ENCODE measurements around the gene CADPS2. TPM values are rescaled to one million over a fixed set of nuclear protein-coding genes. Genes with fewer than 3 reads are reported as not detected.

The CADPS2 gene
- total RNA-seq, 1 experiment from 2014 or later = 12.2 TPM

DNA sequence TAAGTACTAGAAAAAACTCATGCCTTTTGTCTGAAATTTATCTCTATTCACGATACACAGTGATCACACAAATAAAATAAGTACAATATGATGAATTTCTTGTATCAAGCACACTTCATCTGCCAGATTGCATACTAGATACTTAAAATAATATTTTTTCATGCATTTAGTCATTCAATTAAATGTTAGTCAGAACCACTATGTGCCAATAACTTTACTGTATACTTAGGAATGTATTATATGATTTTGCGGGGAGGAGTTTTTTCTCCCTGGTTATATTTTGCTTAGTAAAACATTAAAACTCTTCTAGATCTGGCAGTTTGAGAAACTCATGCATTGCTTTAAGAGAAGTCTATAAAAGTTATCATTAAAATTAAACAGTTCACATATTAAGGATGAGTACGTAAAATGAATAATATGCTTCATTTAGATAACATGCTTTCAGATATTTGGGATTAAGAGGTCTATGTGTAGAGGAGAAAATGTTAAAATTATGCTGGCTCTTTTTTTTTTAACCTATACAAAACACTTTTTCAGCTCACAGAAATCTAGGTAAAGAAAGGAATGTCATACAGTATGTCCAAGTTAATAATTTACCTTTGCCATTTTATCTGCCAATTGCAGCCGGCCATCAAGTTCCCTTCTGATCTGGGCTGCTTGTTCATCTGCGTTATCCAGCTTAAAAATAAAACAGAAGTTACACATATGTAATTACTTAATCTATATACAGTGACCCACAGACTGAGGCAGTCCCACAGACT lies 257.4 kb downstream of the CADPS2 start:
- no peaks in the 10 kb centered on the region for H3K36me3 Mint-ChIP-seq
- no peak overlapping the region for H3K27ac Mint-ChIP-seq
- ATAC-seq (no peak), DNase-seq (ENCODE audit: low spot score) (no peak)
- no peaks in the 10 kb centered on the region for H3K27me3 Mint-ChIP-seq (ENCODE audit: low read depth)
- no peak overlapping the region for H3K4me3 Mint-ChIP-seq
- ChIA-PET CTCF (interaction anchor here (0.6 kb wide), 1 partner anchor 10 kb away, joined by 5 read pairs; no protein-coding TSS in a partner anchor), POLR2A (no interaction called here)
- H3K9me3 Mint-ChIP-seq = no peaks in the 10 kb centered on the region
- TF ChIP-seq, protein P1, sequence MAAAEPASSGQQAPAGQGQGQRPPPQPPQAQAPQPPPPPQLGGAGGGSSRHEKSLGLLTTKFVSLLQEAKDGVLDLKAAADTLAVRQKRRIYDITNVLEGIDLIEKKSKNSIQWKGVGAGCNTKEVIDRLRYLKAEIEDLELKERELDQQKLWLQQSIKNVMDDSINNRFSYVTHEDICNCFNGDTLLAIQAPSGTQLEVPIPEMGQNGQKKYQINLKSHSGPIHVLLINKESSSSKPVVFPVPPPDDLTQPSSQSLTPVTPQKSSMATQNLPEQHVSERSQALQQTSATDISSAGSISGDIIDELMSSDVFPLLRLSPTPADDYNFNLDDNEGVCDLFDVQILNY (CRISPR knock-in tag; IDR thresholded peaks at IDR 0.05) = no peak
- TF ChIP-seq TEAD1 (CRISPR knock-in tag; IDR thresholded peaks at IDR 0.05) (no peak), RORB (CRISPR knock-in tag; IDR thresholded peaks at IDR 0.05) (no peak), CBFB (CRISPR knock-in tag; IDR thresholded peaks at IDR 0.05; ENCODE audit: low read depth) (no peak)
- TF ChIP-seq, protein P2, sequence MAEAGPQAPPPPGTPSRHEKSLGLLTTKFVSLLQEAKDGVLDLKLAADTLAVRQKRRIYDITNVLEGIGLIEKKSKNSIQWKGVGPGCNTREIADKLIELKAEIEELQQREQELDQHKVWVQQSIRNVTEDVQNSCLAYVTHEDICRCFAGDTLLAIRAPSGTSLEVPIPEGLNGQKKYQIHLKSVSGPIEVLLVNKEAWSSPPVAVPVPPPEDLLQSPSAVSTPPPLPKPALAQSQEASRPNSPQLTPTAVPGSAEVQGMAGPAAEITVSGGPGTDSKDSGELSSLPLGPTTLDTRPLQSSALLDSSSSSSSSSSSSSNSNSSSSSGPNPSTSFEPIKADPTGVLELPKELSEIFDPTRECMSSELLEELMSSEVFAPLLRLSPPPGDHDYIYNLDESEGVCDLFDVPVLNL (CRISPR knock-in tag; IDR thresholded peaks at IDR 0.05; ENCODE audit: borderline replicate concordance, low read depth) = no peak
- TF ChIP-seq, protein P3, sequence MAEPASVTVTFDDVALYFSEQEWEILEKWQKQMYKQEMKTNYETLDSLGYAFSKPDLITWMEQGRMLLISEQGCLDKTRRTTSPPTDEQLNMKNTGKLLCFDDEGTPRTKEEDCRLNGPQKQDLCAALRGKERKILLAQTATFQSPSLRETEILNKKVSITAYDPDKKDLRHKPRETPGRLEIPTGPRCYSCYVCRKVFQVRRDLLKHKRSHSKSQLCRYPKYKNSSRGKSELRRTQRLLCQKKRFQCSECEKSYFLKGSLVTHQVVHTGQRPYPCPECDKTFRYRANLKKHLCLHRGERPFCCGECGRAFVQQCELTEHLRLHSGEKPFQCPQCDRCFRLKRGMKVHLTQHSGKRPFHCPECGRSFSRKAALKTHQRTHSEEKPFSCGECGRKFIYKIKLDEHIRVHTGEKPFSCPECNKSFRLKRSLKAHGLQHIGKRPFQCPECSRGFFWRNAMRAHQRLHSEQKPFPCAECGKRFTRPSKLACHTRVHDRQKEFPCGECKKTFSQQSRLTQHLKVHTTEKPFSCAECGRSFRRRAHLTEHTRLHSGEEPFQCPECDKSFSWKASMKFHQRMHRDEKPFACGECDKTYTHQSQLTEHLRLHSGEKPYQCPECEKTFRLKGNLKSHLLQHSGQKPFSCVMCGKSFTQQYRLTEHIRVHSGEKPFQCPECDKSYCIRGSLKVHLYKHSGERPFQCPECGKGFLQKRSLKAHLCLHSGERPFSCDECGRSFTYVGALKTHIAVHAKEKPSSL (CRISPR knock-in tag; conservative IDR thresholded peaks at IDR 0.05) = no peak
- no peaks in the 10 kb centered on the region; the same call in 1 of the 2 replicates for H3K4me1 Mint-ChIP-seq

DNA sequence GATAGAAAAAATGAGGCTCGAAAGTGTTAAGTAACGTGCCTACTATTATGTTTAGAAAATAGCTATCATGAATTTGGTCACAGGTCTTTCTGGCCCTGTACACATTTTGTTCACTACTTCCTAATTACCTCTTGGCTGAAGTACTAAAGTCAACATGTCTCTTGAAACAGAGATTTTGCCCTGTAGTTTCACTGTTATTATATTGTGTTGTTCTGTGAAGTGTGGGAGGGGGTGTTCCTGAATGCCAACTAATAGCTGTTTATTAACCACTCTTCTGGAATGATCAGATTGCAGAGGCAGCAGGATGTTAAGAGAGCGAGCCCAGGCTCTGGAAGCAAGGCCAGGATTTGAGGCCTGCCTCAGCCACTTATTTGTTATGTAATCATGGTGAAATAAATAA lies 259.5 kb downstream of the CADPS2 start:
- Mint-ChIP-seq H3K4me1 (no peaks in the 10 kb centered on the region; the same call in 1 of the 2 replicates), H3K27ac (no peak overlapping the region), H3K4me3 (no peak overlapping the region), H3K9me3 (no peaks in the 10 kb centered on the region), H3K27me3 (ENCODE audit: low read depth) (no peaks in the 10 kb centered on the region), H3K36me3 (no peaks in the 10 kb centered on the region)
- ChIA-PET POLR2A (no interaction called here), CTCF (no interaction called here)
- TF ChIP-seq TCF7 (CRISPR knock-in tag; IDR thresholded peaks at IDR 0.05; ENCODE audit: low read depth) = no peak
- TF ChIP-seq, protein P4, sequence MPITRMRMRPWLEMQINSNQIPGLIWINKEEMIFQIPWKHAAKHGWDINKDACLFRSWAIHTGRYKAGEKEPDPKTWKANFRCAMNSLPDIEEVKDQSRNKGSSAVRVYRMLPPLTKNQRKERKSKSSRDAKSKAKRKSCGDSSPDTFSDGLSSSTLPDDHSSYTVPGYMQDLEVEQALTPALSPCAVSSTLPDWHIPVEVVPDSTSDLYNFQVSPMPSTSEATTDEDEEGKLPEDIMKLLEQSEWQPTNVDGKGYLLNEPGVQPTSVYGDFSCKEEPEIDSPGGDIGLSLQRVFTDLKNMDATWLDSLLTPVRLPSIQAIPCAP (CRISPR knock-in tag; IDR thresholded peaks at IDR 0.05) = no peak
- ATAC-seq (no peak), DNase-seq (ENCODE audit: low spot score) (no peak)

DNA sequence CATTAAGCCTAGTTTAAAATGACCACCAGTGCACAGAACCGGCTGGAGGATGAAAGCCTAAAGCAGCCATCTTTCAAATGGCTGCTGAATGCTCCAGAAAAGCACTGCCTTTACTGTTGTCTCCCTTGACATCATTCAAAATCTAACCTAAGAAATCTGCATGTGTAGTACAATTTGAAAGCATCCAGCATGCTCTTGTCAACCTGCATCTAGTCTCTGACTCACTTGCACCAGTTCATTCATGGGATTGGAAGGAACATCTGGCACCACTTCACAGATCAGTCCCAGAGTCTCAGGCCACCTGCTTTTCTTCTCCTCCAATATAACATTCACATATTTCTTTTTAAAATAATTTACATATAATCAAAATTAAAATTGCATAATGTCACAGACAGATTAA lies 263.6 kb downstream of the CADPS2 start:
- ATAC-seq = no peak
- Mint-ChIP-seq H3K4me3 (no peak overlapping the region), H3K4me1 (no peaks in the 10 kb centered on the region), H3K27me3 (ENCODE audit: low read depth) (no peaks in the 10 kb centered on the region), H3K27ac (no peak overlapping the region), H3K9me3 (no peaks in the 10 kb centered on the region), H3K36me3 (no peaks in the 10 kb centered on the region)
- TF ChIP-seq ZBTB21 (CRISPR knock-in tag; IDR thresholded peaks at IDR 0.05; ENCODE audit: borderline replicate concordance) (no peak), GTF2I (CRISPR knock-in tag; conservative IDR thresholded peaks at IDR 0.05) (no peak)
- TF ChIP-seq, protein P3 (CRISPR knock-in tag; conservative IDR thresholded peaks at IDR 0.05) = no peak
- ChIA-PET CTCF (no interaction called here), POLR2A (interaction anchor here (0.7 kb wide), 1 partner anchor 159 kb away, joined by 3 read pairs; no protein-coding TSS in a partner anchor)
- no peak for DNase-seq (ENCODE audit: low spot score)

All from WTC11 (cell line).